HepG2 (cell line): Measurements from ENCODE around the gene EIF1. TPM values are rescaled to one million over a fixed set of nuclear protein-coding genes. Genes with fewer than 3 reads are reported as not detected.

Source experiments
- ATF7-NPFF ChIP-seq: sonication (generic); formaldehyde crosslinking; IDR thresholded peaks from 2 replicates; pipeline ENCODE4 v1.8.1; 2023; ENCODE audit warnings: mild to moderate bottlenecking, low read depth, missing genetic modification reagents, moderate library complexity
- CBX2 ChIP-seq, 2 experiments: fragments of 200-600 bp in 1 of 2; sonication (generic); formaldehyde crosslinking in 1 of 2; IDR thresholded peaks; 2 replicates each; pipeline versions ENCODE4 v1.7.0 to v1.8.1; 2018 to 2022; ENCODE audit warnings: low read depth in 2 of 2, low read length in 1 of 2, mild to moderate bottlenecking in 1 of 2, missing genetic modification reagents in 1 of 2
- CCAR2 ChIP-seq: fragments of 200-400 bp; formaldehyde crosslinking; optimal IDR thresholded peaks from 2 replicates; pipeline ENCODE3; 2018; ENCODE audit warnings: low read depth, mild to moderate bottlenecking, low read length, moderate library complexity
- ERF ChIP-seq: IDR thresholded peaks from 2 replicates; pipeline ENCODE4 v1.6.1; 2018; ENCODE audit warnings: missing biosample characterization, missing genetic modification reagents
- ESRRA ChIP-seq: sonication (generic); formaldehyde crosslinking; IDR thresholded peaks from 2 replicates; pipeline ENCODE4 v1.5.1; 2020; ENCODE audit warnings: mild to moderate bottlenecking, low read depth, missing genetic modification reagents
- GATA4 ChIP-seq: sonication (generic); IDR thresholded peaks from 2 replicates; pipeline ENCODE4 v1.6.1; 2016; ENCODE audit warnings: antibody characterized with exemption, low read depth, borderline replicate concordance
- HNRNPK ChIP-seq: fragments of 200-400 bp; formaldehyde crosslinking; IDR thresholded peaks from 2 replicates; pipeline ENCODE4 v1.6.1; 2018; ENCODE audit warnings: low read length, low read depth, moderate library complexity, mild to moderate bottlenecking; ENCODE audit not compliant: poor library complexity, severe bottlenecking
- HOXA5 ChIP-seq: sonication (generic); formaldehyde crosslinking; IDR thresholded peaks from 2 replicates; pipeline ENCODE4 v1.4.0; 2020; ENCODE audit warnings: missing genetic modification reagents
- MTA1 ChIP-seq: sonication (generic); formaldehyde crosslinking; IDR thresholded peaks from 2 replicates; pipeline ENCODE4 v1.4.0; 2020; ENCODE audit warnings: missing genetic modification reagents, mild to moderate bottlenecking, borderline replicate concordance
- MTA3 ChIP-seq: sonication (generic); formaldehyde crosslinking; IDR thresholded peaks from 2 replicates; pipeline ENCODE4 v1.4.0; 2020; ENCODE audit warnings: missing genetic modification reagents
- NCOA2 ChIP-seq: sonication (generic); formaldehyde crosslinking; IDR thresholded peaks from 2 replicates; pipeline ENCODE4 v1.8.0; 2022; ENCODE audit warnings: inconsistent platforms
- RBAK ChIP-seq: sonication (generic); formaldehyde crosslinking; IDR thresholded peaks from 2 replicates; pipeline ENCODE4 v1.5.1; 2020; ENCODE audit warnings: mild to moderate bottlenecking, missing genetic modification reagents
- TBP ChIP-seq: sonication (generic); formaldehyde crosslinking; IDR thresholded peaks from 2 replicates; pipeline ENCODE4 v1.5.0; 2020; ENCODE audit warnings: missing genetic modification reagents
- ZBTB25 ChIP-seq: IDR thresholded peaks from 2 replicates; pipeline ENCODE4 v1.6.1; 2018; ENCODE audit warnings: missing genetic modification reagents
- ZFX ChIP-seq: sonication (generic); formaldehyde crosslinking; IDR thresholded peaks from 2 replicates; pipeline ENCODE4 v1.4.0; 2020; ENCODE audit warnings: mild to moderate bottlenecking, low read depth, missing genetic modification reagents, moderate library complexity
- ZNF3 ChIP-seq: IDR thresholded peaks from 2 replicates; pipeline ENCODE4 v1.7.0; 2017; ENCODE audit warnings: inconsistent platforms
- ZNF350 ChIP-seq: sonication (generic); formaldehyde crosslinking; IDR thresholded peaks from 2 replicates; pipeline ENCODE4 v1.4.0; 2020; ENCODE audit warnings: mild to moderate bottlenecking, low read depth, missing genetic modification reagents, borderline replicate concordance
- ZNF607 ChIP-seq: sonication (generic); formaldehyde crosslinking; IDR thresholded peaks from 2 replicates; pipeline ENCODE4 v1.5.1; 2020; ENCODE audit warnings: missing genetic modification reagents, mild to moderate bottlenecking, borderline replicate concordance
- ZNF639 ChIP-seq: conservative IDR thresholded peaks from 2 replicates; pipeline ENCODE4 v1.6.1; 2018; ENCODE audit warnings: missing genetic modification reagents
- ZNF766 ChIP-seq: sonication (generic); formaldehyde crosslinking; IDR thresholded peaks from 2 replicates; pipeline ENCODE4 v1.5.0; 2020; ENCODE audit warnings: missing genetic modification reagents, borderline replicate concordance
- polyA plus RNA-seq, 8 experiments: library from polyadenylated mRNA; depleted of rRNA in 3 of 8; stranded (reverse) in 7 of 8; unstranded in 1 of 8; fragments of >200 nt; fragmentation: Illumina TruSeq in 4 of 8; extraction: Trizol in 4 of 8; gene quantifications; 2 replicates each; pipeline versions ENCODE4 v1.2.1 to v1.2.3, GENCODE V29; 2011 to 2016; ENCODE audit warnings: low read depth in 4 of 8, missing spikeins in 1 of 8, mixed read lengths in 1 of 8; ENCODE audit not compliant: insufficient read depth in 1 of 8
- total RNA-seq, 5 experiments: library from RNA; depleted of rRNA; stranded (reverse); fragments of >200 nt; fragmentation: Illumina TruSeq; extraction: Trizol; gene quantifications; 2 replicates each; pipeline ENCODE4 v1.2.3, GENCODE V29; 2016; ENCODE audit warnings: low read depth in 1 of 5
- TF ChIP-seq, protein P1 (sequence below): sonication (generic); formaldehyde crosslinking; IDR thresholded peaks from 2 replicates; pipeline ENCODE4 v1.5.0; 2020; ENCODE audit warnings: mild to moderate bottlenecking, low read depth, missing genetic modification reagents, borderline replicate concordance
- TF ChIP-seq, protein P2 (sequence below): sonication (generic); formaldehyde crosslinking; IDR thresholded peaks from 2 replicates; pipeline ENCODE4 v1.5.0; 2020; ENCODE audit warnings: missing genetic modification reagents
- TF ChIP-seq, protein P3 (sequence below): fragments of 450-650 bp; IDR thresholded peaks from 2 replicates; pipeline ENCODE4 v1.6.1; 2017

EIF1 gene
- total and polyA plus RNA-seq, 2 of the 13 experiments (the other 11 are each of a cell fraction or from before 2014, with no cell fraction given), result 147 to 517 TPM

GRCh38 chr17:41692722-41693521 lies 4.2 kb downstream of the EIF1 start (continued):
- TF ChIP-seq, protein P1, sequence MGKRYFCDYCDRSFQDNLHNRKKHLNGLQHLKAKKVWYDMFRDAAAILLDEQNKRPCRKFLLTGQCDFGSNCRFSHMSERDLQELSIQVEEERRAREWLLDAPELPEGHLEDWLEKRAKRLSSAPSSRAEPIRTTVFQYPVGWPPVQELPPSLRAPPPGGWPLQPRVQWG, result no peak
- TF ChIP-seq ATF7-NPFF, result 0 out of 2 replicates have a peak, but pooled peaks have one; percentile 19
- peak; percentile 28; the same call in 1 of the 2 replicates for TF ChIP-seq NCOA2 (CRISPR knock-in tag)
- no peak for TF ChIP-seq HOXA5 (CRISPR knock-in tag)
- TF ChIP-seq MTA1 (CRISPR knock-in tag), result no peak
- TF ChIP-seq ZNF766, result no peak
- no peak for TF ChIP-seq ZNF3 (CRISPR knock-in tag)
- TF ChIP-seq CCAR2, result no peak
- TF ChIP-seq, protein P2, sequence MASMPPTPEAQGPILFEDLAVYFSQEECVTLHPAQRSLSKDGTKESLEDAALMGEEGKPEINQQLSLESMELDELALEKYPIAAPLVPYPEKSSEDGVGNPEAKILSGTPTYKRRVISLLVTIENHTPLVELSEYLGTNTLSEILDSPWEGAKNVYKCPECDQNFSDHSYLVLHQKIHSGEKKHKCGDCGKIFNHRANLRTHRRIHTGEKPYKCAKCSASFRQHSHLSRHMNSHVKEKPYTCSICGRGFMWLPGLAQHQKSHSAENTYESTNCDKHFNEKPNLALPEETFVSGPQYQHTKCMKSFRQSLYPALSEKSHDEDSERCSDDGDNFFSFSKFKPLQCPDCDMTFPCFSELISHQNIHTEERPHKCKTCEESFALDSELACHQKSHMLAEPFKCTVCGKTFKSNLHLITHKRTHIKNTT (CRISPR knock-in tag), result no peak
- TF ChIP-seq GATA4, result no peak
- TF ChIP-seq HNRNPK, result no peak
- 0 out of 2 replicates have a peak, but pooled peaks have one; percentile 11 for TF ChIP-seq ERF (CRISPR knock-in tag)
- TF ChIP-seq ZFX (CRISPR knock-in tag), result no peak
- 0 out of 2 replicates have a peak, but pooled peaks have one; percentile 17 for TF ChIP-seq ZNF607 (CRISPR knock-in tag)
- 0 out of 2 replicates have a peak, but pooled peaks have one; percentile 34 for TF ChIP-seq ZBTB25 (CRISPR knock-in tag)
- TF ChIP-seq ESRRA, result no peak
- TF ChIP-seq TBP (CRISPR knock-in tag), result no peak
- TF ChIP-seq RBAK, result no peak
- TF ChIP-seq ZNF639 (CRISPR knock-in tag), result no peak
- TF ChIP-seq MTA3 (CRISPR knock-in tag), result no peak
- TF ChIP-seq CBX2 (IDR thresholded peaks at IDR 0.05; ENCODE audit: low read depth, low read length), result no peak
- no peak for TF ChIP-seq CBX2 (CRISPR knock-in tag; IDR thresholded peaks at IDR 0.05; ENCODE audit: low read depth)
- TF ChIP-seq, protein P3, sequence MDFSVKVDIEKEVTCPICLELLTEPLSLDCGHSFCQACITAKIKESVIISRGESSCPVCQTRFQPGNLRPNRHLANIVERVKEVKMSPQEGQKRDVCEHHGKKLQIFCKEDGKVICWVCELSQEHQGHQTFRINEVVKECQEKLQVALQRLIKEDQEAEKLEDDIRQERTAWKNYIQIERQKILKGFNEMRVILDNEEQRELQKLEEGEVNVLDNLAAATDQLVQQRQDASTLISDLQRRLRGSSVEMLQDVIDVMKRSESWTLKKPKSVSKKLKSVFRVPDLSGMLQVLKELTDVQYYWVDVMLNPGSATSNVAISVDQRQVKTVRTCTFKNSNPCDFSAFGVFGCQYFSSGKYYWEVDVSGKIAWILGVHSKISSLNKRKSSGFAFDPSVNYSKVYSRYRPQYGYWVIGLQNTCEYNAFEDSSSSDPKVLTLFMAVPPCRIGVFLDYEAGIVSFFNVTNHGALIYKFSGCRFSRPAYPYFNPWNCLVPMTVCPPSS, result no peak
- TF ChIP-seq ZNF350 (CRISPR knock-in tag), result no peak
